Activated CD4-positive, alpha-beta T cell treated with anti-CD3 and anti-CD28 coated beads, Interleukin-2, amount 50 U/mL, for 16 hours (primary cell): ENCODE data around the gene RASA4.
"Not testable (repeated sequence)": the region's sequence is repeated elsewhere in the genome, so short reads cannot be mapped to it uniquely, and the experiment has no call there.

ENCODE experiments used
- DNase-seq: peaks from one replicate; pipeline ENCODE4 v3.0.0-alpha.2; 2020

Gene RASA4

DNA sequence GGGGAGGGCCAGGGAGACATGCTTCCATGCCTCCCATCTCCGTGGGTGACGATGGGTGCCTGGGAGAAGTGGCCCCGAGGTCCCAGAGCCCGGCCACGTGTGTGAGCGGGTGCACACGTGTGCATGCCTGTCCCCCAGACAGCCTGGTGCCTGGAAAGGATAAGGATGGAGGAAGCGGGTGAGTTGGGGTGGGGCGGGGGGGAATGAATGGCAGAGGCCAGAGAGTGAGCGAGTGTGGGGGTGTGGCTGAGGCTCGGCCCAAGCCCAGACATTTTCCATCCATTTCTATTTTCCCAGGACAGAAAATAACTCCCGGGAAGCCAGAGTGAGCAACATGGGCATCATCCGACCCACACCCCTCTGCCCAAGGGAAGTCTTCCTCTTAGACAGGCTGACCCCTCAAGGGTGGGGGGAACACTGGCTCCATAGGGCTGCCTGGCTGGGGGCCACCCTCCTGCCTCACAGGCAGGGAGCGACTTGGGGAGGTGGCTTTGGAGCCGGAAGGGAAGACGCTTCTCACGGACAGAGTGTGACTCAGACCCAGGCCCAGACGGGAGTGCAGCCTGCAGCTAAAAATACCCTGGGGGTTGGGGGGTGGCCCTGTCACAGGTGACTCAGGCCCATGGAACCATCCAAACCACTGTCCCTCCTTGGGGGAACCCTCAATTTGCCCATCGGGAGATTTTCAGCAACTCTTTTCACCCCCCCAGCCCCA, 12.0 kb downstream of the RASA4 start:
- not testable (repeated sequence) for DNase-seq

- DNase-seq, result not testable (repeated sequence)
Observed at GRCh38 chr7:102602317-102602716, 14.2 kb downstream of the RASA4 start.

- not testable (repeated sequence) for DNase-seq
Observed at GRCh38 chr7:102599699-102600098, 16.9 kb downstream of the RASA4 start.

DNA sequence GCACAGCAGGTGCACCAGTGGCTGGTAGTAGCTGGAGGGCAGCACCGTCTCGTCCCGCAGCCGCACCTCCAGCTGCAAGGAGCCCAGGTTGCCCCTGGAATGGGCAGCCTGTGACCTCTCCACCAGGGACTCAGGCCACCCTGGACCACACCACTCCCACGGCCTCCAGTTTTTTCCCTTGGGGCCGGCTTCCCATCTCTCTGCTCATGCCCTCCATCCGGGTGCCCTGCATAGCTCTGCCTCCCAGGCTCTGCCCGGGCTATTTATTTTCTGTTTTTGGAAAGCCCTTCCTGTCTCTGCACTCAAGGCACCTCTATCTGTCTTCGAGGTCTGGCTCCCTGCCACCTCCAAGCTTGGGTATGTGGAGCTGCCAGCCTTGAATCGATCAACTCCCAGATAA, 20.5 kb downstream of the RASA4 start:
- DNase-seq, result not testable (repeated sequence)

DNA sequence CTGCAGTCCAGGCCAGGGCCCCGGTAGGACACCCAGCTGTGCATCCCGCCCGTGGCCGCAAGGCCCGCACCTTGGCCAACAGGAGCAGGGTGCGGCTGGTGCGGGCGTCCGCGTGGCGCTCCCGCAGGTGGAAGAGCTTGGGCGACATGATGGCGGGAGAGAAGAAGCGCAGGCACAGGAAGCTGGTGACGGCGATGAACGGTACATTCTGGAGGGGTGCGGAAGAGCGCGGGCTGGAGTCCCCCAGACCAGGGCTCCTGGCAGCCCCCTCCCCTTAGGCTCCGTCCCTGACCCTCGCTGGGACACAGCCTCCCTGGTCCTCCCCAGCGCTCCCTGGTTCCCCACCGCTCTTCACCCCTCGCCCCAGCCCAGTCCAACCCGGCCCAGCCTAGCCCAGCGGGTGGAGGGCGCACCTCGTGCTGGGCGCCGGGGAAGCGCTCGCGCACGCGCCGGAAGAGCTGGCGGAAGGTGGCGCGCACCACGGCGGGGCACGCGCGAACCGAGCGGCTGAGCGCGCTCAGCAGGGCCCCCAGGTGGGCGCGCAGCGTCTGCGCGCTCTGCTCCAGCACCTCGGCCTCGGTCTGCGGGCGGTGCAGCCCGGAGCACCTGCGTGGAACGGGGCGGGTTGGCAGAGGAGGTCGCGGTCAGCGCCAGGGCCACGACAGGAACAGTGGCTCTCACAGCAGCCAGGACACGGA, 22.8 kb downstream of the RASA4 start:
- not testable (repeated sequence) for DNase-seq

- DNase-seq, result not testable (repeated sequence)
Observed at GRCh38 chr7:102592477-102593019, 24.0 kb downstream of the RASA4 start.

GRCh38 chr7:102589857-102590256, 26.7 kb downstream of the RASA4 start:
- not testable (repeated sequence) for DNase-seq

GRCh38 chr7:102583495-102583894, 33.1 kb downstream of the RASA4 start:
- DNase-seq, result not testable (repeated sequence)

DNA sequence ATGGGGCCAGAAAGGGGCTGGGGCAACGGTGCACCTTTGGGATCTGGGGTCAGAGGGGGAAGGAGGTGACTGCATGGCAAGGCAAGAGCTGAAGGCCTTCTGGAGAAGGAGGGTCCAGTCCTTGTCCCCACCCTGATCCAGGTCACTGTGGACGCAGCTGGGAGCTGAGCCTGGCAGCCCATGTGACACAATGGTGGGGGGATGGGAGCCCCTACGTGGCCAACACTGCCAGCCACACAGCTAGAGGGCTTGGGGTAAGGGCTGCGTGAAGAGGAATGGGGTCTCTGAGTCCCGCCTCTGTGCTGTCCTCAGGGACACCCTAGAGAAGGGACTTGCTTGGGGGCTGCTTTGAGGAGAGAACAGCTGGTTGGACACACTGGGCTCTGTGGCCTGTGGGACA, 34.8 kb downstream of the RASA4 start:
- not testable (repeated sequence) for DNase-seq

DNA sequence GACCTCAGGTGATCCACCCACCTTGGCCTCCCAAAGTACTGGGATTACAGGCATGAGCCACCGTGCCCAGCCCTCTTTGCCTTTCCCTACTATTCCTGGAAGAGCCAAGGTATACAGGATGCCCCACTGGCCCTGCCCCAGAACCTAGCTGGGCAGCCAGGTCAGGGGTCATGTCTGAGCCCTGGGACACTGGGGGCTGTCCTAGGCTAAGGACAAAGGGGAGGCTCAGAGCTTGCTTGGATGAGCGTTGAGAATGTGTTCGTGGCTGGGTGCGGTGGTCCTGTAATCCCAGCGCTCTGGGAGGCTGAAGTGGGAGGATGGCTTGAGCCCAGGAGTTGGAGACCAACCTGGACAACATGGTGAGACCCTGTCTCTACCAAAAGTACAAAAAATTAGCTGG, 38.1 kb downstream of the RASA4 start:
- not testable (repeated sequence) for DNase-seq

GRCh38 chr7:102577315-102578240, 39.0 kb downstream of the RASA4 start:
- DNase-seq, result not testable (repeated sequence)

GRCh38 chr7:102576363-102576762, 40.2 kb downstream of the RASA4 start:
- DNase-seq, result not testable (repeated sequence)

DNA sequence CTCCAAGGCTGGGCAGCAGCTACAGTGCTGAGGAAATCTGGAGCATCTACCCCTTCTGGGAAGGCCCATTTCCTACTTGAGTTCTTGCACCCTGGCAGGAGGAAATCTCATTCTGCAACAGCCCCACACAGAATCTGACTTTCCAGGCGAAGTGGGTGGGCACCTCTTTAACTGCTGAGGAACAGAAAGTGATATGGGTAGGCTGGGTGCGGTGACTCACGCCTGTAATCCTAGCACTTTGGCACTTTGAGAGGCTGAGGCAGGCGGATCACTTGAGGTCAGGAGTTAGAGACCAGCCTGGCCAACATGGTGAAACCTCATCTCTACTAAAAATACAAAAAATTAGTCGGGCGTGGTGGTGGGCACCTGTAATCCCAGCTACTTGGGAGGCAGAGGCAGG, 41.9 kb downstream of the RASA4 start:
- not testable (repeated sequence) for DNase-seq

- DNase-seq, result peak; percentile 100
Observed at GRCh38 chr7:102572261-102573239, 44.0 kb downstream of the RASA4 start, which contains the start of gene POLR2J3. Gene POLR2J3, minus strand, starts transcription at chr7:102572583. Its CDS starts 62 bp downstream, at chr7:102572521.

- DNase-seq, result not testable (repeated sequence)
Observed at GRCh38 chr7:102568620-102569019, 47.9 kb downstream of the RASA4 start.

DNA sequence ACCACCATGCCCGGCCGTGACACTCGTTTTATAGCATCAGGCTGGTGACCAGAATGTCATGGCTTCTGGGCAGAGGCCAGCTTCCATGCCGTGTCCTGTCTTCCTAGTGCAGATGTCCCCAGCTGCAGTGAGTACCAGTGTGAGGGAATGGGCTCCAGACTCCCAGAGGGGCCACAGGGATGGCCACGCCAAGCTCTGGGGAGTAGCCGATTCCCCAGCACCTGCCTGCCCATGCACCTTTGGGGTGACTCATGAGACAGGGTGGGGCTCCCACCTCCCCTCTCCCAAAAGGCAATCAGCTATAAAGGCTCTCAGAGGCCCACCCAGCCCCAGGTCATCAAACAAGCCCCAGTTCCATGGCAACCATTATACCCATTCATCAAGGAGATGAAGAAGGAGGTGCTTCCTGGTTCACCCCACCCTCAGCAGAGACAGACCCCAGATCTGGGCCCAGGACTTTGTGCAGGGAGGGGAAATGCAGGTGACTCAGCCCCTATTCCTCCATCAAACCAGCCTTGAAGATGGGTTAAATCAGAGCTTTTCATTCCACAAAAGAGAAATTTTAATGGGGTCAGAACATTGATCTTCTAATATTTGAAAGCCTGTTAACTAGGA, 65.6 kb downstream of the RASA4 start, which contains the start of gene SPDYE2:
Gene SPDYE2 (plus strand): TSS at position 419 of the 615 bp plus-strand sequence. CDS start 2,030 bp downstream, outside the sequence.
- DNase-seq, result not testable (repeated sequence)

GRCh38 chr7:102546353-102546752, 70.2 kb downstream of the RASA4 start:
- DNase-seq, result not testable (repeated sequence)

GRCh38 chr7:102545288-102545687, 71.3 kb downstream of the RASA4 start:
- not testable (repeated sequence) for DNase-seq

DNA sequence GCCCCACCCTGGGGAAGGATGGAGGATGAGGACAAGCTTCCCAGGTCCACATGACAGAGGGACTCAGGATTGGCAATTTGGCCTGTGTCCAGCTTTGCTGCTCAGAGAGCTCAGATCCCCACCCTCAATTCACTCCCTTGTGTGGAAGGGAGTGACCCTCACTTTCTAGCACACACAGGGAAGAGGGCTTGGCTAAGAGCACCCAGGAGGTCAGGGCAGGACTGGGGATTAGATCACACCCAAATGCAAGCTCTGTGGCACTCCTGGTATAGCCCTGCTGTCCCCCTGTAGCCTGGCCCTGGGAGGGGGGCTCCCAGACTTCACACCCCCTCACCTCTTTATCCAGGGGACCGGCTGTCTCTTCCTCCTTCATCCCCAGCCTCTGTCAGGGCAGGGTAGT, 72.2 kb downstream of the RASA4 start:
- DNase-seq, result not testable (repeated sequence)

DNA sequence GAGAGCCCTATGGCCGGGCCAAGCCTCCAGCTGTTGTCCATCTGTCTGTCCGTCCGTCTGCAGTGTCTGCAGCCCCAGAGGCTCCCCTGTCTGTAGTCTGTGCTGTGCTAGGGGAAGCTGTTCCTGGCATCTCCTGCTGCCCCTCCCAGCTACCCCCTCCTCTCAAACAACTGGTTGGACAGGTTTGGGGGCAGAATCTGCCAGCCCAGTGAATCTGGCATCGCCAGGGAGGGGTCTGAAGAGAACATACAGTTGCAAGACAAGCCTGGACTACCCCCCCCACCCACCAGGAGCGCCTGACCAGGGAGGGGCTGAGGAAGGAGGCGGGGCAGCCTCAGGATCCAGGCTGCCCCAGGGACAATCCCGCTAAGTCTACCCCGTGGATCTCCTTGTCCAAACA, 73.0 kb downstream of the RASA4 start, which contains the start of gene UPK3BL2:
Gene UPK3BL2 (minus strand): TSS at position 101 of the 400 bp plus-strand sequence. CDS start 60 bp downstream, at position 41.
- DNase-seq, result not testable (repeated sequence)
